RWPE2 (cell line): ENCODE measurements around the gene RC3H1.

Experiments used
- ATAC-seq: fragments of 200-7000 bp; cut with Tn5 transposase; 3 replicates; pipeline ENCODE4 v1.9.1; 2021; ENCODE audit warnings: low read depth
- DNase-seq: peaks from one replicate; pipeline ENCODE4 v3.0.0-alpha.2; 2020; ENCODE audit warnings: low spot score
- H3K27ac ChIP-seq: fragments of 450-650 bp; 2 replicates; pipeline ENCODE4 v1.5.1; 2017; ENCODE audit warnings: mild to moderate bottlenecking; ENCODE audit not compliant: poor library complexity, severe bottlenecking
- H3K27me3 ChIP-seq: fragments of 250-450 bp; sonication (Bioruptor Pico); 2 replicates; pipeline ENCODE4 v1.5.1; 2021; ENCODE audit warnings: mild to moderate bottlenecking, moderate library complexity; ENCODE audit not compliant: insufficient read depth, poor library complexity, severe bottlenecking
- H3K36me3 ChIP-seq: fragments of 250-450 bp; sonication (Bioruptor Pico); 2 replicates; pipeline ENCODE4 v1.5.1; 2020; ENCODE audit warnings: low read depth, mild to moderate bottlenecking, moderate library complexity
- H3K4me1 ChIP-seq: fragments of 250-450 bp; sonication (Bioruptor Pico); 2 replicates; pipeline ENCODE4 v1.5.1; 2021; ENCODE audit warnings: mild to moderate bottlenecking, moderate library complexity; ENCODE audit not compliant: insufficient read depth, poor library complexity, severe bottlenecking
- H3K4me3 ChIP-seq: fragments of 250-450 bp; sonication (Bioruptor Pico); 2 replicates; pipeline ENCODE4 v1.5.1; 2021; ENCODE audit warnings: mild to moderate bottlenecking, moderate library complexity; ENCODE audit not compliant: severe bottlenecking
- H3K9me3 ChIP-seq: fragments of 250-450 bp; sonication (Bioruptor Pico); 2 replicates; pipeline ENCODE4 v1.5.1; 2021; ENCODE audit warnings: mild to moderate bottlenecking, moderate library complexity; ENCODE audit not compliant: severe bottlenecking
- TF ChIP-seq, protein P1 (sequence below): fragments of 450-650 bp; IDR thresholded peaks from one replicate; pipeline ENCODE4 v1.5.1; 2017; ENCODE audit warnings: mild to moderate bottlenecking, moderate library complexity; ENCODE audit not compliant: poor library complexity, severe bottlenecking

The RC3H1 gene

DNA sequence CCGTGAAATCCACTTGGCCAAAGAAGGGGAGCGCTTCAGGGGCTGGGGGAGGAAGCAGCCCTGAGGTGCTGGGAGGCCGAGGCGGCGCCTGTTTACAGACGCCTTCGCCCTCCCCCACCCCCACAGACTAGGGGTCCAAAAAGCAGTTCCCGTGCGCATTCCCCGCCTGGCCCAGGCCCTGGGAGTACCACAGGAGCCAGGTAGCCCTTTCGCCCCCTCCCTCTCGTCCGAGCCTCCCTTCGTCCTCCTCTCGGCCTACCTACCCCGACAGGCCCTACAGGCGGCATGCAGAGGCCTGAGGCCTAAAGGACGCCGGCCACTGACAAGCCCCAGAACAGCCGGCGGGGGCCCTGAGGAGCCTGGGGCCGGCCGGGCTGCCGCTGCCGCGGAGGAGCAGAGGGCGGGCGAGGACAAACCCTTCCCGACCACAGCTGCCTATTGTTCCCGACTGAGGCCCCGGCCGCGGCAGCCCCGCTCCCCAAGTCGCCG, 522 bp downstream of the RC3H1 start:
- Histone ChIP-seq H3K36me3 (peaks cover 12% of the 10 kb centered on the region; the same call in 1 of the 2 replicates), H3K27me3 (no peaks in the 10 kb centered on the region), H3K4me3 (peak overlapping the region; percentile 64), H3K27ac (peak overlapping the region; percentile 50), H3K9me3 (no peaks in the 10 kb centered on the region), H3K4me1 (peaks cover 25% of the 10 kb centered on the region)
- ATAC-seq (peak; percentile 68), DNase-seq (peak; percentile 68)
- TF ChIP-seq, protein P1, sequence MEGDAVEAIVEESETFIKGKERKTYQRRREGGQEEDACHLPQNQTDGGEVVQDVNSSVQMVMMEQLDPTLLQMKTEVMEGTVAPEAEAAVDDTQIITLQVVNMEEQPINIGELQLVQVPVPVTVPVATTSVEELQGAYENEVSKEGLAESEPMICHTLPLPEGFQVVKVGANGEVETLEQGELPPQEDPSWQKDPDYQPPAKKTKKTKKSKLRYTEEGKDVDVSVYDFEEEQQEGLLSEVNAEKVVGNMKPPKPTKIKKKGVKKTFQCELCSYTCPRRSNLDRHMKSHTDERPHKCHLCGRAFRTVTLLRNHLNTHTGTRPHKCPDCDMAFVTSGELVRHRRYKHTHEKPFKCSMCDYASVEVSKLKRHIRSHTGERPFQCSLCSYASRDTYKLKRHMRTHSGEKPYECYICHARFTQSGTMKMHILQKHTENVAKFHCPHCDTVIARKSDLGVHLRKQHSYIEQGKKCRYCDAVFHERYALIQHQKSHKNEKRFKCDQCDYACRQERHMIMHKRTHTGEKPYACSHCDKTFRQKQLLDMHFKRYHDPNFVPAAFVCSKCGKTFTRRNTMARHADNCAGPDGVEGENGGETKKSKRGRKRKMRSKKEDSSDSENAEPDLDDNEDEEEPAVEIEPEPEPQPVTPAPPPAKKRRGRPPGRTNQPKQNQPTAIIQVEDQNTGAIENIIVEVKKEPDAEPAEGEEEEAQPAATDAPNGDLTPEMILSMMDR = no peak

DNA sequence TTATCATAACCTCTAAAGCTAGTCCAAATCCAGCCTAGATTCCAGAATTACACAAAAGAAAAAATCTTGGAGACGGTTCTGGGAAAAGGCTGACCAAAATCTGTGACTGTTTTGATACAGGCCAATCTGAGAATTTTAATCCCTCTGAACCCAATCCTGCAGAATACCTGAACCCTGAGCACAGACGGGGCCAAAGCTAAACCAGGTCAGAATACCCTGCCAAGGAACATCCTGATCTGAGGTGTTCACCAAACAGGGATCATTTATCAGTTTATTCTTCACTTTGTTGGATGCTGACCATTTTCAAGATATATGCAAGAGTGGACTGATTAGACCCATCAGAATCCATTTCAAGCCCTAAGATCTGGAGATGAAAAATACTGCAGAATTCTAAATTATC, 3.6 kb downstream of the RC3H1 start:
- peaks cover 12% of the 10 kb centered on the region; the same call in 1 of the 2 replicates for H3K36me3 ChIP-seq
- no peaks in the 10 kb centered on the region for H3K27me3 ChIP-seq
- TF ChIP-seq, protein P1 = no peak
- H3K27ac ChIP-seq = no peak overlapping the region
- DNase-seq (no peak), ATAC-seq (no peak)
- no peaks in the 10 kb centered on the region for H3K9me3 ChIP-seq
- peaks cover 25% of the 10 kb centered on the region for H3K4me1 ChIP-seq
- no peak overlapping the region for H3K4me3 ChIP-seq

DNA sequence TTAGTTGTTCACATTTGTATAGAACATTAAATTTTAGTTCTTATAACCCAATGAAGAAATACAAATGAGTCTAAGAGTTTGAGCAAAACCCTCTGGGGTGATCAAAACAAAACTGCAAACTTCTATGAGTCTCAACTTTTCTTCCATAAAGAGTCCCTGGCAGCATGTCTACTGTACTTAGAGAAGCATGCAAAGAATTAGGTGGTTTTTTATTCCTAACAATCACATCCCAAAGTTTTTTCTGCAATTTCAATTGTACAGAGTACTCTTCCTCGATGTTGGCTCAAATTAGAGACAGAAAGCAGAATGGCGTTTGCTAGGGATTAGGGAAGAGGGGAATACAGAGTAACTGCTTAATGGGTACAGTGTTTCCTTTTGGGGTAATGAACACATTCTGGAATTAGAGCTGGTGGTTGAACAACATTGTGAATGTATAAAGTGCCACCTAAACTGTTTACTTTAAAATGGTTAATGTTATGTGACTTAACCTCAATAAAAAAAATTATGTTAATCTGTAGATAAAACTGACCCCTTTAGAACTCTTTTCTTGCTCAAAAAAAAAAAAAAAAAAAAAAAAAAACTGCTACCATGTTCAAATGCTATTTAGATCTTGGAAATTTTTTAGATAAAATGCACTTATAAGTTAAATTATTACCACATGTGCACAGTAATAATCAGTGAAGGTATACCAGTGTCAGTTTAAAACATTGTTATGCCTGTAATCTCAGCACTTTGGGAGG, 4.8 kb downstream of the RC3H1 start:
- no peak for DNase-seq
- peaks cover 21% of the 10 kb centered on the region for H3K4me1 ChIP-seq

DNA sequence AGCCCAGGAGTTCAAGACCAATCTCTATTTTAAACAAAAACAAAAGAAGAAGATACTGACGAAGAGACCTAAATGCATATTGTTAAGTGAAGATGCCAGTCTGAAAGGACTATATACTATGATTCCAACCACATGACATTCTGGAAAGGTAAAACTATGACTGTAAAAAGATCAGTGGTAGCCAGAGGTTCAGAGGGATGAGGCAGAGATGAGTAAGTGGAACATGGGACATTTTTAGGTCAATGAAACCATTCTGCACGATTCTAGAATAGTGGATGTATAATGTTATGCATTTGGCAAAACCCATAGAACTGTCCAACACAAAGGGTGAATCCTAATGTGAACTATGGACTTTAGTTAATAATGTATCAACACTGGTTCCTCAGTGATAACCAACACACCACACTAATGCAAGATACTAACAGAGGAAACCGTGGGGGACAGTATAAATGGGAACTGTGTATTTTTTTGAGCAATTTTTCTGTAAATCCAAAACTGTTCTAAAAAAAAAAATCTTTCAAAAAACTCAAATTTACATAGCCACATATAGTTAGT, 8.2 kb downstream of the RC3H1 start:
- DNase-seq (no peak), ATAC-seq (no peak)
- TF ChIP-seq, protein P1 = no peak
- no peaks in the 10 kb centered on the region for H3K27me3 ChIP-seq
- H3K4me1 ChIP-seq = peaks cover 8% of the 10 kb centered on the region
- H3K4me3 ChIP-seq = no peak overlapping the region
- H3K9me3 ChIP-seq = no peaks in the 10 kb centered on the region
- H3K36me3 ChIP-seq = no peaks in the 10 kb centered on the region; the same call in 1 of the 2 replicates
- H3K27ac ChIP-seq = no peak overlapping the region

More for the DNA sequence above, 4.8 kb downstream of the RC3H1 start:
- peaks cover 12% of the 10 kb centered on the region; the same call in 1 of the 2 replicates for H3K36me3 ChIP-seq
- no peak overlapping the region for H3K27ac ChIP-seq
- TF ChIP-seq, protein P1 = no peak
- no peaks in the 10 kb centered on the region for H3K9me3 ChIP-seq
- no peak overlapping the region for H3K4me3 ChIP-seq
- ATAC-seq = no peak
- H3K27me3 ChIP-seq = no peaks in the 10 kb centered on the region
